ENCODE measurements around the gene OR2T11. TPM values are rescaled to one million over a fixed set of nuclear protein-coding genes. Genes with fewer than 3 reads are reported as not detected.

Gene OR2T11
- total and polyA plus RNA-seq, 2 experiments from 2014 or later: not detected

DNA sequence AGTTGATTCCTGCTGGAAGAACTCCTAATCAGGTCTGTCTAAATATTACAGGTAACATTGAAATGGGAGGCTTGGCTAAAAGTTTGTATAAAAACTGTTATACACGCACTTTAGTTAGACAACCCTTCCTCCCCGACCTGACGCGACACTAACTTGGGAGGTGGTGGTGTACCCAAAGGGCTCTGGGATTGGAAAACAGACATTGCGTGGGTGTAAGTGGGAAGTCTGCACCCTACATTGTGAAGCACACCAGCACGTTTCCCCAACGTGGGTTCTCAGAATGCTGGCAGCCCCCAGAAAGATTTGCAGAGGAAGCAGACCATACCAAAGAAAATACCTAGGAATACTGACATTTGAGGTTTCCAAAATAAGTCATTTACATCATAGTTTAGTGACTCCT, 16.8 kb downstream of the OR2T11 start:
- no peaks in the 10 kb centered on the region for H3K9me3 ChIP-seq (ENCODE audit: low read depth)
- WGBS (ENCODE audit: low lambda C conversion rate, missing lambda C conversion rate): 67% methylated on average over 7 of the region's 7 CpGs
- H3K27ac ChIP-seq: no peak overlapping the region
- H3K4me3 ChIP-seq: no peak overlapping the region
- no peak for DNase-seq (ENCODE audit: low spot score)
- no peaks in the 10 kb centered on the region for H3K9me2 ChIP-seq (replicated peaks; ENCODE audit: insufficient read depth)
- TF ChIP-seq EZH2phosphoT487 (IDR thresholded peaks at IDR 0.05; ENCODE audit: low read depth, severe bottlenecking, unreplicated experiment) (no peak), EZH2 (IDR thresholded peaks at IDR 0.05; ENCODE audit: borderline replicate concordance) (no peak)
- TF ChIP-seq, protein P1, sequence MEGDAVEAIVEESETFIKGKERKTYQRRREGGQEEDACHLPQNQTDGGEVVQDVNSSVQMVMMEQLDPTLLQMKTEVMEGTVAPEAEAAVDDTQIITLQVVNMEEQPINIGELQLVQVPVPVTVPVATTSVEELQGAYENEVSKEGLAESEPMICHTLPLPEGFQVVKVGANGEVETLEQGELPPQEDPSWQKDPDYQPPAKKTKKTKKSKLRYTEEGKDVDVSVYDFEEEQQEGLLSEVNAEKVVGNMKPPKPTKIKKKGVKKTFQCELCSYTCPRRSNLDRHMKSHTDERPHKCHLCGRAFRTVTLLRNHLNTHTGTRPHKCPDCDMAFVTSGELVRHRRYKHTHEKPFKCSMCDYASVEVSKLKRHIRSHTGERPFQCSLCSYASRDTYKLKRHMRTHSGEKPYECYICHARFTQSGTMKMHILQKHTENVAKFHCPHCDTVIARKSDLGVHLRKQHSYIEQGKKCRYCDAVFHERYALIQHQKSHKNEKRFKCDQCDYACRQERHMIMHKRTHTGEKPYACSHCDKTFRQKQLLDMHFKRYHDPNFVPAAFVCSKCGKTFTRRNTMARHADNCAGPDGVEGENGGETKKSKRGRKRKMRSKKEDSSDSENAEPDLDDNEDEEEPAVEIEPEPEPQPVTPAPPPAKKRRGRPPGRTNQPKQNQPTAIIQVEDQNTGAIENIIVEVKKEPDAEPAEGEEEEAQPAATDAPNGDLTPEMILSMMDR (IDR thresholded peaks at IDR 0.05; ENCODE audit: poor library complexity): no peak
- H3K27me3 ChIP-seq: no peaks in the 10 kb centered on the region
- H3K36me3 ChIP-seq (replicated peaks; ENCODE audit: insufficient read depth, low read depth): no peaks in the 10 kb centered on the region
- H3K79me2 ChIP-seq: no peaks in the 10 kb centered on the region
- no peaks in the 10 kb centered on the region for H4K20me1 ChIP-seq (ENCODE audit: insufficient read depth, poor library complexity, severe bottlenecking)
- H2AFZ ChIP-seq: no peak overlapping the region
- H3K4me2 ChIP-seq: no peak overlapping the region
- no peaks in the 10 kb centered on the region for H3K4me1 ChIP-seq (ENCODE audit: insufficient read depth)

- TF ChIP-seq, protein P1 (IDR thresholded peaks at IDR 0.05; ENCODE audit: poor library complexity): no peak
- TF ChIP-seq EZH2 (IDR thresholded peaks at IDR 0.05; ENCODE audit: borderline replicate concordance): no peak
- no peak for TF ChIP-seq EZH2phosphoT487 (IDR thresholded peaks at IDR 0.05; ENCODE audit: low read depth, severe bottlenecking, unreplicated experiment)
- H3K27me3 ChIP-seq: no peaks in the 10 kb centered on the region
- no peaks in the 10 kb centered on the region for H3K79me2 ChIP-seq
- H3K36me3 ChIP-seq (replicated peaks; ENCODE audit: insufficient read depth, low read depth): no peaks in the 10 kb centered on the region
- no peak overlapping the region for H2AFZ ChIP-seq
- no peak overlapping the region for H3K4me2 ChIP-seq
- H3K9me2 ChIP-seq (replicated peaks; ENCODE audit: insufficient read depth): no peaks in the 10 kb centered on the region
- no peak for DNase-seq (ENCODE audit: low spot score)
- H3K9me3 ChIP-seq (ENCODE audit: low read depth): no peaks in the 10 kb centered on the region
- H3K27ac ChIP-seq: no peak overlapping the region
- no peaks in the 10 kb centered on the region for H4K20me1 ChIP-seq (ENCODE audit: insufficient read depth, poor library complexity, severe bottlenecking)
- H3K4me3 ChIP-seq: no peak overlapping the region
- no peaks in the 10 kb centered on the region for H3K4me1 ChIP-seq (ENCODE audit: insufficient read depth)
- WGBS (ENCODE audit: low lambda C conversion rate, missing lambda C conversion rate): 39% methylated on average over 1 of the region's 1 CpG
Measured at GRCh38 chr1:248613742-248614141, 21.1 kb downstream of the OR2T11 start.

DNA sequence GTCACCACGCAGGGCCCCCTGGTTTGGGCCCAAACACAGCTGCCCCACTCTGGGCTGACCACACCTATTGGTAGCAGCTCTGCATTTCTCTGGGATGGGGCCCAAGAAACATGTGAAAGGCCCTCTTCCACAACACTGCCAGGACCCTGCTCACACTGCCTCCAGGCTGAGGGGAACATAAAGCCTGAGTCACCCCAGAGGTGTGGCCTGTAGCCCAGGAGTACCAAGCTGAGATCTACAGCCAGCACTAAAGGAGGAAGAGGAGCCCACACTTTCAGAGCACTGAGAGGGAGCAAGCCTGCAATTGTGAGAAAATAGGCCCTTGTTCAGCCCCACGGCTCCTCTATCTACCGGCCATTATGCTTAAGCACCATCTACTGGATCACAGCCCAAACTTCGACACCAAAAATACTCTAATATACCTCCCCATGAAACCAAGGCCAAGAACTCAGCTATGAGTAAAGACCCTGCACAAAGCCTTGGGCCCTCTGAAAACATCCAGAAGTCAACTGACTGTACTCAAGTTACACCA, 22.9 kb downstream of the OR2T11 start:
- no peak for DNase-seq (ENCODE audit: low spot score)
- Histone ChIP-seq H3K27me3 (no peaks in the 10 kb centered on the region), H3K36me3 (replicated peaks; ENCODE audit: insufficient read depth, low read depth) (no peaks in the 10 kb centered on the region), H3K79me2 (no peaks in the 10 kb centered on the region), H2AFZ (no peak overlapping the region), H3K9me2 (replicated peaks; ENCODE audit: insufficient read depth) (no peaks in the 10 kb centered on the region), H3K4me1 (ENCODE audit: insufficient read depth) (no peaks in the 10 kb centered on the region), H4K20me1 (ENCODE audit: insufficient read depth, poor library complexity, severe bottlenecking) (no peaks in the 10 kb centered on the region), H3K27ac (no peak overlapping the region), H3K4me2 (no peak overlapping the region), H3K9me3 (ENCODE audit: low read depth) (no peaks in the 10 kb centered on the region), H3K4me3 (no peak overlapping the region)
- WGBS (ENCODE audit: low lambda C conversion rate, missing lambda C conversion rate): 79% methylated on average over 4 of the region's 4 CpGs
- no peak for TF ChIP-seq EZH2 (IDR thresholded peaks at IDR 0.05; ENCODE audit: borderline replicate concordance)
- TF ChIP-seq, protein P1 (IDR thresholded peaks at IDR 0.05; ENCODE audit: poor library complexity): no peak
- no peak for TF ChIP-seq EZH2phosphoT487 (IDR thresholded peaks at IDR 0.05; ENCODE audit: low read depth, severe bottlenecking, unreplicated experiment)
